MM.1S (cell line): ENCODE measurements around the gene OTP.

Source experiments
- DNase-seq: peaks from one replicate; pipeline ENCODE4 v3.0.0-alpha.2; 2015
- H2AFZ ChIP-seq: fragments of 300-600 bp; sonication (generic); 2 replicates; pipeline ENCODE4 v1.6.0; 2016; ENCODE audit warnings: antibody characterized with exemption, low read length
- H3F3A ChIP-seq: fragments of 300-600 bp; sonication (generic); 2 replicates; pipeline ENCODE4 v1.6.1; 2016; ENCODE audit warnings: mild to moderate bottlenecking, antibody characterized with exemption, low read length, moderate library complexity, mixed read lengths; ENCODE audit not compliant: insufficient read depth
- H3K27ac ChIP-seq: fragments of 300-600 bp; sonication (generic); 2 replicates; pipeline ENCODE4 v1.5.1; 2016; ENCODE audit warnings: mild to moderate bottlenecking, low read length
- H3K27me3 ChIP-seq: fragments of 300-600 bp; sonication (generic); replicated peaks from 2 replicates; pipeline ENCODE4 v1.6.0; 2016; ENCODE audit warnings: low read length; ENCODE audit not compliant: insufficient read depth
- H3K36me3 ChIP-seq: fragments of 300-600 bp; sonication (generic); replicated peaks from 2 replicates; pipeline ENCODE4 v1.6.1; 2016; ENCODE audit warnings: mild to moderate bottlenecking, low read length, mixed read lengths; ENCODE audit not compliant: insufficient read depth
- H3K4me1 ChIP-seq: fragments of 300-600 bp; sonication (generic); 2 replicates; pipeline ENCODE4 v1.6.1; 2016; ENCODE audit warnings: low read length, mixed read lengths
- H3K4me2 ChIP-seq: fragments of 300-600 bp; sonication (generic); 2 replicates; pipeline ENCODE4 v1.6.0; 2016; ENCODE audit warnings: low read depth, low read length
- H3K4me3 ChIP-seq: fragments of 300-600 bp; sonication (generic); 2 replicates; pipeline ENCODE4 v1.5.1; 2016; ENCODE audit warnings: low read length, mixed read lengths
- H3K79me2 ChIP-seq: fragments of 300-600 bp; sonication (generic); 2 replicates; pipeline ENCODE4 v1.6.1; 2016; ENCODE audit warnings: mixed run types, low read length, mixed read lengths
- H3K9ac ChIP-seq: fragments of 300-600 bp; sonication (generic); 2 replicates; pipeline ENCODE4 v1.6.1; 2016; ENCODE audit warnings: low read length, mixed read lengths
- H3K9me2 ChIP-seq: fragments of 300-600 bp; sonication (generic); replicated peaks from 2 replicates; pipeline ENCODE4 v1.6.1; 2016; ENCODE audit warnings: mild to moderate bottlenecking, low read length, mixed read lengths; ENCODE audit not compliant: insufficient read depth
- H3K9me3 ChIP-seq: fragments of 300-600 bp; sonication (generic); replicated peaks from 2 replicates; pipeline ENCODE4 v1.6.1; 2016; ENCODE audit warnings: mild to moderate bottlenecking, low read length, mixed read lengths; ENCODE audit not compliant: insufficient read depth
- H4K20me1 ChIP-seq: fragments of 300-600 bp; sonication (generic); 2 replicates; pipeline ENCODE4 v1.6.1; 2016; ENCODE audit warnings: mild to moderate bottlenecking, low read length, moderate library complexity, mixed read lengths; ENCODE audit not compliant: insufficient read depth
- EZH2 ChIP-seq: fragments of 300-600 bp; sonication (generic); optimal IDR thresholded peaks from 2 replicates; pipeline ENCODE3; 2017; ENCODE audit warnings: low read depth, mild to moderate bottlenecking, antibody characterized with exemption, low read length, mixed read lengths
- EZH2phosphoT487 ChIP-seq: fragments of 300-600 bp; sonication (generic); IDR thresholded peaks from 2 replicates; pipeline ENCODE4 v1.6.1; 2018; ENCODE audit warnings: antibody characterized with exemption, low read length
- TF ChIP-seq, protein P1 (sequence below): fragments of 300-600 bp; sonication (generic); IDR thresholded peaks from 2 replicates; pipeline ENCODE4 v1.5.1; 2016; ENCODE audit warnings: antibody characterized with exemption, low read length, mixed read lengths

The OTP gene

DNA sequence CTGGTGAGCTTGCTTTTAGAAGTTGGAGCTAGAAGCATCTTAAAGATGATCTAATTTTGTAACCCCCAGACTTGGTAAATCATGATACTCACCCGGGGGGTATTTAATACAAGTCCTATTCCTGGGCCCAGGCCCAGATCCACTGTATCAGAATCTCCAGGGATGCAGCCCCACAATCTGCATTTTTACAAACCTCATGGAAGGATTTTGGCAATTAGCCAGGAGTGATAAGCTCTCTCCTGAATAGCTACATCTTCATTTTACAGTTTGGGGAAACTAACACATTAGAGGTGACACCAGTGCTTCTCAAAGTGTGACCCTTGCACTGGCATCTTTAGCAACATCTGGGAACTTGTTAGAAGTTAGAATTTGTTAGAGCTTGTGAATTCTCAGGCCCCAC lies 31.2 kb upstream of the OTP start:
- Histone ChIP-seq H3K4me3 (no peak overlapping the region), H3K79me2 (no peaks in the 10 kb centered on the region), H3K9me3 (no peaks in the 10 kb centered on the region), H3K9me2 (no peaks in the 10 kb centered on the region), H3K27me3 (no peaks in the 10 kb centered on the region), H4K20me1 (no peaks in the 10 kb centered on the region), H2AFZ (no peak overlapping the region), H3K27ac (no peak overlapping the region), H3F3A (no peaks in the 10 kb centered on the region), H3K36me3 (no peaks in the 10 kb centered on the region), H3K4me1 (no peaks in the 10 kb centered on the region), H3K9ac (no peak overlapping the region), H3K4me2 (no peak overlapping the region)
- DNase-seq = no peak
- TF ChIP-seq EZH2 = no peak
- no peak for TF ChIP-seq EZH2phosphoT487
- TF ChIP-seq, protein P1, sequence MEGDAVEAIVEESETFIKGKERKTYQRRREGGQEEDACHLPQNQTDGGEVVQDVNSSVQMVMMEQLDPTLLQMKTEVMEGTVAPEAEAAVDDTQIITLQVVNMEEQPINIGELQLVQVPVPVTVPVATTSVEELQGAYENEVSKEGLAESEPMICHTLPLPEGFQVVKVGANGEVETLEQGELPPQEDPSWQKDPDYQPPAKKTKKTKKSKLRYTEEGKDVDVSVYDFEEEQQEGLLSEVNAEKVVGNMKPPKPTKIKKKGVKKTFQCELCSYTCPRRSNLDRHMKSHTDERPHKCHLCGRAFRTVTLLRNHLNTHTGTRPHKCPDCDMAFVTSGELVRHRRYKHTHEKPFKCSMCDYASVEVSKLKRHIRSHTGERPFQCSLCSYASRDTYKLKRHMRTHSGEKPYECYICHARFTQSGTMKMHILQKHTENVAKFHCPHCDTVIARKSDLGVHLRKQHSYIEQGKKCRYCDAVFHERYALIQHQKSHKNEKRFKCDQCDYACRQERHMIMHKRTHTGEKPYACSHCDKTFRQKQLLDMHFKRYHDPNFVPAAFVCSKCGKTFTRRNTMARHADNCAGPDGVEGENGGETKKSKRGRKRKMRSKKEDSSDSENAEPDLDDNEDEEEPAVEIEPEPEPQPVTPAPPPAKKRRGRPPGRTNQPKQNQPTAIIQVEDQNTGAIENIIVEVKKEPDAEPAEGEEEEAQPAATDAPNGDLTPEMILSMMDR = no peak

DNA sequence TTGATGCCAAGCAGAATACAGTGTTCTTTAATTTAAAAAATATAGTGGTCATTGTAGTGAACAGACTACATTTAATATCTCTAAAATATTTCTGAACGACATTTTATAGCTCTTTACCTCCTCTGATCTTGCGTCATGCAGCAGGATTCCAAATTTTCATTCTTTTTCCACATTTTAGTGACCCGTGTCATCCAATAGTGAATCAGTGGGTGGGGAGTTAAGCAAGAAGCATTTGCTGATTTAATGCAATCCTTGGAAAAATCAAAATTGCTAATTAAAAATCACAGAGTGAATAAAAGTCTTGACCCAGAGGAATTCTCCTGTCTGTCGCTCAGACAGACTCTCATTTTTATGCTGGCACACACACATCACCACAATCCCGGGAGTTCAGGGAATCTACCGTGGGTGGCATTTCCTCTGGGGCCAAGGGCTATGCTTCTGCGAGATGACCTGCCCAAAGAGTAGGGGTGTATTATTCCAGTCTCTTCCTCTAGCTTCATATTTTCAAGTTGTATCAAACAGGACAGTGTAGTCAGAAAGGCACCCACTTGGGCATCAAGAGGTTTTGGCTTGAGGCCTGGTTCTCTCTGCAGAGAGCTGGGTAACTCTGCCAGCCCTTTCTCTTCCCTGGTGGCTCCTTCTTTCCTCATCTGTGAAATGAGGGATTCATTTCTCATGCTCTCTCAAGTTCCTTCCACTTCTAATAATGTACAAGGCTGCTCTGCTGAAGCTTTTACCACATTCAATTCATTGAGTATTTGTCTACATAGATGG lies 24.8 kb upstream of the OTP start:
- H3K4me1 ChIP-seq = no peaks in the 10 kb centered on the region
- no peaks in the 10 kb centered on the region for H3F3A ChIP-seq
- H3K4me2 ChIP-seq = no peak overlapping the region
- no peak overlapping the region for H3K27ac ChIP-seq
- no peak for DNase-seq
- no peak overlapping the region for H2AFZ ChIP-seq
- TF ChIP-seq EZH2phosphoT487 = no peak
- no peak for TF ChIP-seq EZH2
- TF ChIP-seq, protein P1 = no peak
- no peaks in the 10 kb centered on the region for H3K79me2 ChIP-seq
- H3K9me2 ChIP-seq = no peaks in the 10 kb centered on the region
- no peaks in the 10 kb centered on the region for H4K20me1 ChIP-seq
- no peaks in the 10 kb centered on the region for H3K27me3 ChIP-seq
- no peaks in the 10 kb centered on the region for H3K9me3 ChIP-seq
- no peaks in the 10 kb centered on the region for H3K36me3 ChIP-seq
- H3K9ac ChIP-seq = no peak overlapping the region
- no peak overlapping the region for H3K4me3 ChIP-seq

DNA sequence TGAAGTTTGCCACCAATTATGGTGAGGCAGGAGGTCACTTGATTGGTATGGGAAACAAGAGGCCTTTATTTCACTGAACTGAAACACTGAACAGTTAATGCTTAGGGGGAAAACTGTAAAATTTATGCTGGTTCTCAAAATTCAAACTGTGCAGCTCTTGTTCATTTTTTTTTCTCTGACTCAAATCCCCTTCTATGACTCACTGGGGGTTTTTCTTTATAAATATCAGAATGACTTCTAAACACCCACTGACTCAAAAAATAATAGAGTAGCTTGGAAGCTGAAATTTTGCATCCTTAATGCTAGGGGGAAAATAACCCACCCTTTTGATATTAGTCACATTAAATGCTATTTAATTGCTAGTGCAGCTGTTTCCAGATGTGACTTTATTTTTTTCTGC lies 24.1 kb upstream of the OTP start:
- no peak for DNase-seq
- Histone ChIP-seq H3K4me1 (no peaks in the 10 kb centered on the region), H3K9me2 (no peaks in the 10 kb centered on the region), H4K20me1 (no peaks in the 10 kb centered on the region), H3K9ac (no peak overlapping the region), H3K4me2 (no peak overlapping the region), H3K9me3 (no peaks in the 10 kb centered on the region), H2AFZ (no peak overlapping the region), H3K27ac (no peak overlapping the region), H3K36me3 (no peaks in the 10 kb centered on the region), H3K79me2 (no peaks in the 10 kb centered on the region), H3K4me3 (no peak overlapping the region), H3K27me3 (no peaks in the 10 kb centered on the region), H3F3A (no peaks in the 10 kb centered on the region)
- TF ChIP-seq, protein P1 = no peak
- TF ChIP-seq EZH2phosphoT487 (no peak), EZH2 (no peak)
